Measurements from ENCODE around the gene MRTFA. TPM values are rescaled to one million over a fixed set of nuclear protein-coding genes. Genes with fewer than 3 reads are reported as not detected.
"Not testable (repeated sequence)": the region's sequence is repeated elsewhere in the genome, so short reads cannot be mapped to it uniquely, and the experiment has no call there.

The MRTFA gene
- total RNA-seq, 1 donor from 2014 or later, result 26.4 TPM

GRCh38 chr22:40378448-40378847 lies 258.1 kb downstream of the MRTFA start:
- ATAC-seq (ENCODE audit: poor library complexity); DNase-seq; intact Hi-C loops (cut with DNase I): not testable (repeated sequence)

- intact Hi-C loops (cut with DNase I), result no loop called here
- ATAC-seq (ENCODE audit: poor library complexity) (no peak), DNase-seq (no peak)
These were observed 258.6 kb downstream of the MRTFA start for GRCh38 chr22:40377931-40378330.

GRCh38 chr22:40376149-40376548 lies 260.4 kb downstream of the MRTFA start:
- DNase-seq, result no peak
- ATAC-seq (ENCODE audit: poor library complexity), result no peak
- intact Hi-C loops (cut with DNase I), result no loop called here

DNA sequence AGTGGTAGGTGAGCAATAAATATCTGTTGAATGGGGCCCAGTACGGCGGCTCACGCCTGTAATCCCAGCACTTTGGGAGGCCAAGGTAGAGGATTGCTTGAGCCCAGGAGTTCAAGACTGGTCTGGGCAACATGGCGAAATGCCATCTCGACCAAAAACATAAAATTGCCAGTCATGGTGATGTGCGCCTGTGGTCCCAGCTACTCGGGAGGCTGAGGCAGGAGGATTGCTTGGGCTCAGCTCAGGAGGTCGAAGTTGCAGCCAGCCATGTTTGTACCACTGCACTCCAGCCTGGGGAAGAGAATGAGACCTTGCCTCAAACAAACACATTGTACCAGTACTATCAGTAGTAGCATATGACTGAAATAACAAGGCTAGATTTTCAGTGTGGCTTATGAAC lies 262.0 kb downstream of the MRTFA start:
- intact Hi-C loops (cut with DNase I), result no loop called here
- ATAC-seq (ENCODE audit: poor library complexity), result no peak
- DNase-seq, result no peak

GRCh38 chr22:40368836-40369235 lies 267.7 kb downstream of the MRTFA start:
- DNase-seq, result no peak
- no peak for ATAC-seq (ENCODE audit: poor library complexity)
- intact Hi-C loops (cut with DNase I), result no loop called here

DNA sequence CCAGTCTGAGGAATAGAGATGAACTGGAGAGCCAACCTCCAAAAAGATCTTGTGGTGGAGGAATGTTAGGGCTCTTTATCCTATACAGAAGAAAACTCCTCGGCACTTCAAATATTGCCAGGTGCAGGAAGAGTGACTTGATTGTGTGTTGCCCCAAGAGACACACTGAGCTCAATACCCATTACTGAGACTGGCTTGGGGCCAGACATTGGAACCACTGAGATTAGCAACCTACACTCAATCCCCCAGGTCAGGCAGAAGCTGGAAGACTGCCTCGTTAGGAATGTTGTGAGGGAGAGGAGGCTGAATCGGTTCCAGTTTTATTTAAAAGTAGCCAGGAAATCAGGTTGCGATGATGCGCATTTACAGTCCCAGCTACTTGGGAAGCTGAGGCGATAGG lies 268.5 kb downstream of the MRTFA start:
- ATAC-seq (ENCODE audit: poor library complexity), result no peak
- DNase-seq, result no peak
- intact Hi-C loops (cut with DNase I), result no loop called here

GRCh38 chr22:40367342-40367741 lies 269.2 kb downstream of the MRTFA start:
- ATAC-seq (ENCODE audit: poor library complexity), result no peak
- no peak for DNase-seq
- intact Hi-C loops (cut with DNase I), result no loop called here

DNA sequence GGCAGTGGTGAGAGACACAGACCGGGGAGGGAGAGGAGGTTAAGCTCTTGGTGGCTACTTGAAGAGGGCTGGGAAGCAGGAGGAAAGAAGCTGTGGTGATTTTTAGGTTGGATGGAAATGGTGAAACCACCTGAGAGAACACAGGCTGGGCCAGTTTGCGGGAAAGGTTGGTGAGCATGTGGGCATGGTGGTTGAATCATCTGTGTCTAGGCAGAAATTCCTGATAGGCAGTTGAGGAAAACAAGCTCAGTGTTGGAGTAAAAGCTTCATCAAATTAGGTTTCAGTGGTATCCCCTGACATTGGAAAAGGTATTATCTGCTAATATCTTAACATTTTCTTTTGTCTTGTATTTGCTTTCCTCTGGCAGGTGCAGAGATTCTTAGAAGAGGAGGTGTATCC lies 270.5 kb downstream of the MRTFA start:
- intact Hi-C loops (cut with DNase I), result no loop called here
- no peak for ATAC-seq (ENCODE audit: poor library complexity)
- DNase-seq, result no peak

- no peak for ATAC-seq (ENCODE audit: poor library complexity)
- intact Hi-C loops (cut with DNase I), result no loop called here
- DNase-seq, result no peak
These were observed 272.1 kb downstream of the MRTFA start for GRCh38 chr22:40364431-40364830.

- ATAC-seq (ENCODE audit: poor library complexity), result no peak
- no peak for DNase-seq
- intact Hi-C loops (cut with DNase I), result no loop called here
These were observed 273.5 kb downstream of the MRTFA start for GRCh38 chr22:40363059-40363458.

- ATAC-seq (ENCODE audit: poor library complexity), result no peak
- intact Hi-C loops (cut with DNase I), result no loop called here
These were observed 275.4 kb downstream of the MRTFA start for GRCh38 chr22:40361100-40361499.

More at GRCh38 chr22:40361100-40361499, 275.4 kb downstream of the MRTFA start:
- no peak for DNase-seq

Other genes with a start within 250 kb of the MRTFA start
- gene MCHR1, start 42.8 kb upstream of the MRTFA start, total RNA-seq, result 0.54 TPM
- gene SLC25A17, start 182.6 kb upstream of the MRTFA start, total RNA-seq, result 3.3 TPM
- gene ST13, start 219.9 kb upstream of the MRTFA start, total RNA-seq, result 206 TPM
- 21.9 TPM for gene XPNPEP3, start 220.4 kb upstream of the MRTFA start, total RNA-seq
- not detected for gene DNAJB7, start 225.4 kb upstream of the MRTFA start, total RNA-seq

All from Right ventricle myocardium superior (tissue), 1 donor.